Activated CD4-positive, CD25-positive, alpha-beta regulatory T cell (primary cell): Measurements from ENCODE around the gene TOR2A.
A peak's percentile ranks its signal among the peaks of the same experiment; 100 is the strongest.

Experiments used
- DNase-seq, 4 experiments: peaks; one replicate each; lab custom pipeline; 2025; lab: John Stamatoyannopoulos, UW

The TOR2A gene

GRCh38 chr9:127720031-127720864 is 14.8 kb downstream of the TOR2A start:
- no peak for DNase-seq

GRCh38 chr9:127717766-127718165 is 17.3 kb downstream of the TOR2A start:
- no peak for DNase-seq

DNA sequence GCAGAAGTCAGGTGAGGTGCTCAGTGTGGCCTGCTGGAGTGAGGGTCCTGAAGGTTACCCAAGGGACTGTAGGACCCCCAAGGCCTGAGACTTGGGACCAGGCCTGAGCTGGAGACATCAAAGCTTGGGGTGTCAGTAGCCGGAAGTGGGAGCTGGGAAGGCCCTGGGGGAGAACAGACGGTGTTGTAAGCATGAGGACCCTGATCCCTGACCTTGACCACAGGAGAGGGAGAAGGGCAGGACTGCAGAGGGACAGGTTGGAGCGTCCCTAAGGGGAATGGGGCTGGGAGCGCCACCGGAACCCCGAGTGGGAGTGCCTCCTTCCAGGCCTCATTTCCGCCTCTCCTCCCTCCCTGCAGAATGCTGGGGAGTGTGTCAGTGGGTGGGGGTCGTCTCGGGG is 18.7 kb downstream of the TOR2A start:
- DNase-seq = no peak

- DNase-seq = peak; percentile 93 to 96 (median 96)
Observed at GRCh38 chr9:127715470-127716337, 19.4 kb downstream of the TOR2A start, which contains the start of the genes PTRH1 and TTC16. Gene PTRH1 (minus strand): TSS chr9:127715663. CDS start chr9:127715639, 24 bp downstream. Gene TTC16 (plus strand): TSS chr9:127716079. CDS start chr9:127716146, 67 bp downstream.

GRCh38 chr9:127714951-127715469 is 20.1 kb downstream of the TOR2A start:
- DNase-seq = peak in 1 of 4 experiments; percentile 18

DNA sequence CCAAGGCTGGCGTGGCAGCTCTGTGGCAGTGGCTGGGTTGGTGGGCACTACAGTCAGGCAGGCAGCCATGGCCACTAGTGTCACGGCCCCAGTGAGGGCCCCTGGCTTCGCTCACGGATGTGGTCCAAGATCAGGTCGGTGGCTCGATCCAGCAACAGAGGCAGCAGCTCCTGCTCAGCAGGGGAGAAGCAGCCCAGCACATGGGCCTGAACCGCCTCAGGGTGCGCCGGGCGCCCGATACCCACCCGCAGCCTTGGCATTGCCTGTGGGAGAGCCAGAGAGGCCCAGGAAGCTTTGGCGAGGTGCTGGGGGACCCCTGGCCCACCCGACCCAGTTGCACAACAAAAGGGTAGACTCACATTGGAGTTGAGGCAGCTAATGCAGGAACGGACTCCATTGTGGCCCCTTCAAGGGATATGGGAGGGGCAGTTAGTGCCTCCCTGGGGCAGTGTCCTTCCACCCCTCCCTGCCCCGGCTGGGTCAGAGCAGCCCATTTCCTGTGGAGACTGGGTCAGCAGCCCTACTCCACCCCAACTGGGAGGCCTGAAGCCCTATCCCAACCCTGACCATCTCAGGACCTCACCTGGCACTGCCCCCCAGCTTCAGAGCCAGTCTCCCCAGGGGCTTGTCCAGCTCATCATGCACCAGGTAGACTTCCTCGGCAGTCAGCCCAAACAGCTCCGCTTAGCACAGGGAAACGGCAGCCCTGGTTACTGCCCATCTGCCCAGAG is 20.9 kb downstream of the TOR2A start:
- DNase-seq = no peak

DNA sequence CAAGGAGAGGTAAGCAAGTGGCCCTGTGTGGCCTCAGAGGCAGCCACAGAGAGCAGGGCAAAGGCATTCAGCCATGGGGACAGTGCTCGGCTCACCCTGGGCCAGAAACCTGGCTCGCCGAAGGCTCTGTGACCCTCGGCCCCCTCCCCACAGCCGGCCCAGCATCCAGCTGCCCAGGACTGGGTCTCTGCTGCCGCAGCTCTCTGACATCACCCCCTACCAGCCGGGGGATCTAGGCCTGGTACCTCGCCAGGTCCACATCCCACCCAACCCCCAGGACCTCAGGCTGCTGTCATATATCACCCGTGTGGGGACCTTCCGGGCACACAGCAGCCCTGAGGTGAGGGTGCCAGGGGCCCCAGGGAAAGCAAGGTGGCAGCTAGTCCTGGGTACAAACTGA is 22.2 kb downstream of the TOR2A start:
- DNase-seq = no peak

DNA sequence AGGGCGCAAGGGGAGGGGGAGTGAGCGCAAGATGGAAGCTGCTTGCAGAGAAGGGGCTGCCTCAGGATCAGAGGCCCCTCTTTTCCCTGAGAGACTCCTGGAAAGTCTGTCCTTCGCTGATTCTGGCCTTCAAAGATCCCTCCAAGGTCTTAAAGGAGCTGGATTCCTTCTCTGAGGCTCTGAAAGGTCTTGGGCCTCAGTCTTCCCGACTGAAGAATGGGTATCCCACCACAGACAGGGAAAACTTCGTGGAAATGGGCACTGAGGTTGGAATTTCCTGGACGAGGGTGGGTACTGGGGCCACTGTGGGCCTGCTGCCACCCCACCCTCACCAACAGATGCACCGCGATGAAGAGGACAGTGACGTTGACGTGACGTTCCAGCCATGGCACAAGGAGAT is 22.7 kb downstream of the TOR2A start:
- no peak for DNase-seq

DNA sequence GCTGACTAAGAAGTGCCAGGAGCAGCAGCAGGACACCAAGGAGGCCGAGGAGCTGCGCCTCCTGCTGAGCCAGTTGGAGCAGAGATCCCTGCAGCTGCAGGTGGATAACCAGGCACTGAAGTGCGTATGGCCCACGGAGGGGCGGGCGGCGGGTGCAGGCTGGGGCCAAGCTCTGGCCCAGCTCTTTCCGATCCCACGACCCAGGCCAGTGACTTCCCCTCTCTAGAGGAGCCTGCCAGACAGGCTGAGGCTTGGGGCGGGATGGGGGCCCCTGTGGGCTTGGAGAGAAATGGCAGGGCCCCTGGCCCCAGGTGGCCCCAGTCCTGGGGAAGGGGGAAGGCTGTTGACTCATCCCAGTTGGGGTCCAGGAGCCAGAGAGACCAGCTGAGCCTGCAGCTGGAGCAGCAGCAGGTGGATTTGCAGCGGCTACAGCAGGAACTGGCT is 23.2 kb downstream of the TOR2A start:
- no peak for DNase-seq

DNA sequence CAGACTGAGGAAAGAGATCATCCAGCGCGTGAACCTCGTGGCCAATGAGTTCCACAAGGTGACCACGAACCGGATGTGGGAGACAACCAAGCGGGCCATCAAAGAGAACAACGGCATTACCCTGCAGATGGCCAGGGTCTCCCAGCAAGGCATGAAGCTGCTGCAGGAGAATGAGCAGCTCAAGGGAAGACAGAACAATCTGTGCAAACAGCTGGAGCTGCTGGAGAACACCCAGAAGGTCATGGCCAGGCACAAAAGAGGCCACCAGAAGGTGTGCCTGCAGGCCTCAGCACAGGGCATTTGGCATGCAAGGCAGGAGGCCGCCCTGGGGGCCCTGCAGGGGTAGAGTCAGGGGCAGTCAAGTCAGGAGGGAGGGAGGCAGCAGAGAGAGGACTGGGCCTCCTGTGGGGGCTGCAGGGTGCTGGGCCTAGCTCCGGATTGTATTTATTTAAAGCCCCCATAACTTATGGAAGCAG is 23.8 kb downstream of the TOR2A start:
- DNase-seq = no peak

GRCh38 chr9:127710204-127710783 is 24.8 kb downstream of the TOR2A start:
- DNase-seq = no peak

GRCh38 chr9:127708952-127709587 is 26.0 kb downstream of the TOR2A start:
- DNase-seq = no peak

- DNase-seq = no peak
Observed at GRCh38 chr9:127707766-127708165, 27.3 kb downstream of the TOR2A start.

GRCh38 chr9:127706836-127707241 is 28.3 kb downstream of the TOR2A start, which contains the start of gene CFAP157:
Gene CFAP157 (plus strand): TSS chr9:127706988. CDS start chr9:127707032, 44 bp downstream.
- DNase-seq = no peak

DNA sequence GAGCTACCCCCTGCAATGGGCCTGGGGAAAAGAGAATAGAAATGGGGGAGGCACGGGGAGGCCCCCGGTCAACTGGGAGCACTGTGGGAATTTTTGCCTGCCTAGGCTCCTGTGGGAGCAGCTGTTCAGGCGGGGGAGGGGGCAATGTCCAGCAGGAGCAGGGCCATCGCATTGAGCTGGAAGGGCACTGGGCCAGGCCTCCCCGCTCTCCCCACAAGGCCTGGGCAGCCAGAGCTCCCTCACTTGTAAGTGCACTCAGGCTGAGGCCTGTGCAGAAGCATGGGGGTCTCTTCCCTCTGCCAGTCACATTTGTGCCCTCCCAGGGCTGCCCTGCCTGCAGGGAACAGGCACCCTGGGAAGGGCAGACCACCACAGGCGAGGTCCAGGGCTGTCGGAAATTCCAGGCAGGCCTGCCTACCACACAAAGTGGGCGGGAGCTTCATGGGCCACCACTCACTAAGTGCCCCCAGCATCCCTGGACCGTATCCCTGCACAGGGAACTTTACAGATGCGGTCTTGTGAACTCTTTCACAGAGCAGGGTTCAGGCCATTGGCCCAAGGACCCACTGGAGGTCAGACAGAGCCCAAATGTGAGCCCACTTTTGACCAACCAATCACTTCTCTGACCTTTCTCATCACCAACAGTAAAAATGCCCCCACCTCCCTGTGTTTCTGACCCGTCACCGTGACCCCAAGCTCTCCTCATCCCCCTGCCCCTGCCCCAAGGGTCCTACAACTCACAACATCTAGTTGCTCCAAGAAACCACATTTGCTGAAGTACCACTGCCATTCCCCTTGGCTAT is 29.3 kb downstream of the TOR2A start:
- DNase-seq = no peak

DNA sequence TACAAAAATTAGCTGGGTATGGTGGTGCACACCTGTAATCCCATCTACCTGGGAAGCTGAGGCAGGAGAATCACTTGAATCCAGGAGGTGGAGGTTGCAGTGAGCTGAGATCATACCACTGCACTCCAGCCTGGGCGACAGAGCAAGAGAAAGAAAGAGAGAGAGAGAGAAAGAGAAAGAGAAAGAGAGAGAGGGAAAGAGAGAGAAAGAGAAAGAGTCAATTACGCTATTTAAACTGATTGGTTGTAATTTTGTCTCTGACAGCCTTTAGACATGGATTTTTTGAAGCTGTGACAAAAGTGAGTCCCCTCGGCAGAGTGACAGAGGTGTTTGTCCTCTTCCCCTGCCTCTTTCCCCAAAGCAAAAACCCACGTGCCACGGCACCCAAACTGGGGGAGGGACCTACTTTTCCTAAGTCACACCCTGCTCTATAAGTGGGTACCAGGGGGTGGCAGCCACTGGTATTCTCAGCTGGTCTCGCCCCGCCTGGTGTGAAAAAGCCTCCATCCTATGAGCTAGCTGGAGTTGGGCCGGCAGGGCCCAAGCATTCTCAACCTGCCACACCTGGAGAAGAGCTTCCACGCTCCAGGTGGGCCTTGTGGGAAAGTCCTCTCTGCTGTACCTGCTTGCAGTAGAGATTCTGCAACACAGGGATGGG is 31.7 kb downstream of the TOR2A start:
- DNase-seq = no peak

DNA sequence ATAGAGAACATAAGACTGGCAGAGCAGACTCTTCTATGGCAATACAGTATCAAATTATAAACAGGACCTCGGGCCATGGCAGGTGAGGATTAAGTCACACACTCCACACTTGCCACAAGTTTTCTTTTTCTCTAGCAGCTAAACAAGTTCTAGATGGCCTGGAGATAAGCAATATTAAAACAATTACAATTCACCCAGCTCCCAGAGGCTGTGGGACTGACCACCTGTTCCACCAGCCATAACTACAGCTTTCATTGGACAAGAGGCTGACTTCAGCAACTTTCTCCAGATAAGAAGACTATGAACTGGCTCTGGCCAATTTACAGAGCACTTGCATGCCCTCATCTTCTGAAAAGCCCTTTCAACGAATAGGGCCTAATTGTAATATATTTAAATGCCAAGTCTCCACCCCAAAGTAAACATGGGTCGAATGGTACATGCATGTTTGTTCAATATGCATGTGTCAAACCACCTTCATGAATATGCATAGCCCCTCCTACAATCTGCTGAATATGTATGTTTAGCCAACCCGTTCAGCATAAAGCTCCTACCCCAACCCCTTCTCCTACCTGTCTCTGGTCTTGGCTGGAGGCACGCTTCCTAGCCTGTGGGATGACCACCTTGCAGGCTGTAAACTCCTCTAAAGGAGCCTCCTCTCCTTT is 34.4 kb downstream of the TOR2A start:
- DNase-seq = no peak

DNA sequence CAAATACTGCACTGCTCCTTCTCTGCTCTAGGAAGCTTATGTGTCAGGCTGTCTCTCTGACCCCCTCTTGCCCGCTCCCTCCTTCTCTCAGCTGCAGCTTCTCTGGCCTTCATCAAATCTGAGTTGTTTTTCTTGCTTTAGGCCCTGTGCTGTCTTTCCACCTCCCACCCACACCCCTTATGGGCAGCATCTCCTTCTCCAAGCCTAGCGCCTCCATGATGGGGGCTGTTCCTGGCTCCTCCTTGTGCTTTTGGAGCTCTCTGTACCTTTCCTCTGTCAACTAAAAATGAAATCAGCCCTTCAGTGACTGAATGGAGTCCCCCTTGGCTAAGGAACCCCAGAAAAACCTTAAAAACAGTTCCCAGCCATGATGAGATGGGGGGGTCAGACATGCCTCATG is 35.0 kb downstream of the TOR2A start:
- no peak for DNase-seq
